HUDEP-2 (cell line): ENCODE data around the gene CDK9.

Experiments used
- DNase-seq, 76 experiments: peaks; one replicate each; lab custom pipeline; 2025; ENCODE audit not compliant: unreplicated experiment in 76 of 76; lab: John Stamatoyannopoulos, UW

CDK9 gene

DNA sequence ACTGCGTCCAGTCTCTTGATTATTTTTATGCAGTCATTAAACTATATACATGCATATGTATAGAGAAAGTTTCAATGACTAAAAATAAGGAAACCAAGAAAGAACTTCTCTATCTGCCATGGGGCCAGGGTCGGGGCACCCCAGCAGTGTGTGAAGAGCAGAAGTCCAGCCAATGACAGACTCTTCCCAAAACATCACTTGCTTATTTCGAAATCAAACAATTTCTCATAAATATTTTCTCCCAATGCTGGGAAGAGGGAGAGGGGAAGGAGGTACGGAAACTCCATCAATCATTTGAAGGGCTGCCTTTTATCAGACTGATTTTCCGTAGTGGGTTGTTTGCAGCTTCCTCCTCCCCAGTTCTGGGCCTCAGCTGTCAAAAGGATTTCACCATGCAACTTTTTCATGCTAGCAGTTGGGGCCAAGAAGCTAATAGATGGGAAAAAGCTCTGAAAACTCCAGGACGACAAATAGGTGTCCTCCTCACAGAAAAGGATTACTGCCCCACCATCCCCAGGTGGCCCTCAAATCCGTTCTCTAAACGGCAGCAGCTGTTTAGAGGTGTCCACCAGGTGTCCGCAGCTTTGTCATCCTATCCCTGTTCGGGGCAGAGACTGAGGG, 16.2 kb downstream of the CDK9 start:
- DNase-seq, result no peak

DNA sequence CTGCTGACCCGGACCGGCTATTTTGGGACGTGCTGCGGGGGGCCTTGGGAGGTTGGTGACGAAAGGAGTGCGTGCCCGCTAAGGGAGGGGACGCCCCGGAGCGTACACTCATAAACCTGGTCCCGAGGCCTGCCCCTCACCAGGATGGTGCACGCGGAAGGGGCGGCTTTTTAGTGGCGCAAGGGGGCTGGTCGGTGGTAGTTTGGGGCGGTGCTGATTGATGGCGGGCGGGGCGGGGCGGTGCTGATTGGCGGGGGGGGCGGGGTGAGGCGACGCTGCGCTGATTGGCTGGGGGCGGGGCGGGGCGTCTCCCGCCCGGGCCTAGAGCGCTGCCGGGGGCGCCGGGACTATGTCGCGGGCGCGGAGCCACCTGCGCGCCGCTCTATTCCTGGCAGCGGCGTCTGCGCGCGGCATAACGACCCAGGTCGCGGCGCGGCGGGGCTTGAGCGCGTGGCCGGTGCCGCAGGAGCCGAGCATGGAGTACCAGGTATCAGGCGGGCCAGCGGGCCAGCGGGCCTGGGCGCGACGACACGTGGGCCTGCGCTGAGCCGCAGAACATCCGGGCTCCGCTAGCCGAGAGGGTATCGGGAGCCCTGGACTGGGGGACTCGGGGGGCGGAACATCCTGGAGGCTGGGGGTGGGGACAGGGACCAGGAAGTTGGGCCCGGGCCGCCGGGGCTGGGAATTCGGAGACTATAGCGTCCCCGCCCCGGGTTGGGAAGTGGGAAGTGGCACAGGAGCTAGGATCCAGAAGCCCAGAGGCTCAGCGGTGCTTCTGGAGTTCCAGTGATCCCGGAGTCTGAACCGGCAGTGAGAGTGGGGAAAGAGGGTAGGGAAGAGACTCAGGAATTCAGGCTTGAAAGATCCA, 17.0 kb downstream of the CDK9 start, which contains the start of gene FPGS:
FPGS (plus strand) TSS at position 307 of the 868 bp plus-strand sequence; CDS start at position 350, 43 bp downstream.
- DNase-seq, result peak in 66 of 76 experiments; percentile 18 to 83 (median 71)

DNA sequence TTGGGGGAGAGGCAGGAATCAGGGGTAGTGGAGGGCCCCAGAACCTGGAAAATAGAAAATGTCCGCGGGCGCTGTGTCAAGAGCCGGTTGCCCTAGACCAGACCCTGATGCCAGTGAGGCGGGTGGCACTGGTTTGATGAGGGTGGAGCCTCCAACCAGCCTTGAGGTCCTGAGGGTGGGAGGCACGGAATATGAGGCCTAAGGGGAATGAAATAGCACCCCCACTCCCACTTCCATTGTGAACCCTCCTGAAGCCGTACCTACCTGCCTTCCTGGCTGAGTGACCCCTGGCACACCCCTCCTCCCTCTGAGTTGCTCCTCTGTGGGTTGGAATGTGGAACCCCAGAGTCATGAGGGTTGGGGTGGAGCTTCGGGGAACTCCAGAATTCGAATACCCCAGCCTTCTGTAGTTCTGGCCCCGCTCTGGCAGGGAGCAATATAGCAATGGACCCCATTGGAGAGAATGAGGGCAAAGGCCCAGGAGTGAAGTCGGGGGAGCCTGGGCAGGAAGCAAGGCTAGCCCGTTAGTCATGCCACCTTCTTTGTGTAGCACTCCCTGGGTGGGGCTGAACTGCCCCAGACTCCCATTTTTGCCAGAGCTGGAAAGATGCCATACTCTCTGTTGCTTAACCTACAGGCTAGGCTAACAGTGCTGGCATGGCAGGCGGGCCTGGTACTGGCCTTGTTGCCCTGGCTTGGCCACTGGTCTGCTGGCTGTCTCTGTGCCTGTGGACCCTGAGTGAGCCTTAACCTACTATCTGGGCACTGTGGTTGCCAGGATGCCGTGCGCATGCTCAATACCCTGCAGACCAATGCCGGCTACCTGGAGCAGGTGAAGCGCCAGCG, 17.9 kb downstream of the CDK9 start:
- peak in 45 of 76 experiments; percentile 4 to 67 (median 37) for DNase-seq

GRCh38 chr9:127805620-127806019, 19.8 kb downstream of the CDK9 start:
- peak in 59 of 76 experiments; percentile 9 to 68 (median 41) for DNase-seq

GRCh38 chr9:127806871-127807270, 21.0 kb downstream of the CDK9 start:
- DNase-seq, result no peak

- no peak for DNase-seq
Measured at GRCh38 chr9:127808347-127809001, 22.6 kb downstream of the CDK9 start.

DNA sequence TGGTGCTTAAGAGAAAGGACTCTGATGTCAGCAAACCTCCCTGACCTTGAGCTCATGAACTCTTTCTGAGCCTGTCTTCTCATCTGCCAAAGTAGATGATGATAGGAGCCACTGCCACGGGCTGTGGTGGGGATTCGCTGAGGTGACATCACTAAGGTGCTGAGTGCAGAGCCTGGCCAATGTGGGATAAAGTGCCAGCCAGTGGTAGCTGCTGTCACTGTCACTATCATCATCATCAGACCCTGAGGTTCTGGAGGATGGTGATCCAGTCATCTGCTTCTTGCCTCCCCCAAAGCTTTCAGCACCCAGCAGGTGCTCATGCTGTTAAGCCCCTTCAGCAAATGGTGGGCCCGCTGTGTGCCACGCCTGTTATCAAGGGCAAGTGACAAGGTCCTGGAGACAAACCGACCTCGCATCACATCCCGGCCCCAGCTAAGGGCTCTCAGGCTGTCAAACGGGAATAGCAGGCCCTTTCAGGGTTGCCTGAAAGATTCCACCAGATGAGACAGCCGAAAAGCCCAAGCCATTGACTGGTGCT, 23.2 kb downstream of the CDK9 start:
- DNase-seq, result peak in 5 of 76 experiments; percentile 3 to 24 (median 11)

GRCh38 chr9:127809540-127810377, 23.9 kb downstream of the CDK9 start:
- DNase-seq, result peak in 52 of 76 experiments; percentile 12 to 79 (median 52)

DNA sequence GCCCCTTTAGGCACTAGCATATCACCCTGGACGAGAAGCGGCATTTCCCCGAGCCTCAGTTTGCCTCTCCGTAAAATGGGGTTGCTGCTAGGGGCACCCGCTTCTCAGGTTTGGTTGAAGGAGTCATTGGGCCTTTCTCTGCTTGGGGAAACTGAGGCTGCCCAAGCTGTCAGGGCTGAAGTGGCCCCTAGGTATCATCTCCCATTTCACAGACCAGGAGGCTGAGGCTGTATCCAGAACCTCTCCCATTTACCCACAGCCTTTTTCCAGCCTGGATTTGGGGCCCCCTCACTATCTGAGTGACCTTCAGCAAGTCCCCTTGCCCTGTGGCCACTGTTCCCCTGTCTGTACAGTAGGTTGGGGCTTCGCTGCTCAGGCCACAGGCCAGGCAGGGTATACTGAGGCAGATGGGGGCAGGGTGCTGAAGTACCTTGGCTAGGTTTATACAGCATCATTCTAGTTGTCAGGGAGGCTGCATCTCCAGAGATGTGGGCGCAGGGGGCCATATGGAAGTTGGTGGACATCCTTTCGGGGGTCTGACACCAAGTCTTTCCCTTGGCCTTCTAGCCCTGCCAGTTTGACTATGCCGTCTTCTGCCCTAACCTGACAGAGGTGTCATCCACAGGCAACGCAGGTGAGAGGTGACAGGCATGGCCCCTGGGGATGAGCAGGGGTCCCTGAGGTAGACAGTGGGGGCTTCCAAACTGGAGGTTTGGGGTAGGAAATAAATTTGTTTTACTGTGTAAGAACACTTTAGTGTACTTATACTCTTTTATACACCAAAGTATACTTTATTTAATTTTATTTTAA, 24.7 kb downstream of the CDK9 start:
- DNase-seq, result no peak

GRCh38 chr9:127812011-127812410, 26.2 kb downstream of the CDK9 start:
- no peak for DNase-seq

DNA sequence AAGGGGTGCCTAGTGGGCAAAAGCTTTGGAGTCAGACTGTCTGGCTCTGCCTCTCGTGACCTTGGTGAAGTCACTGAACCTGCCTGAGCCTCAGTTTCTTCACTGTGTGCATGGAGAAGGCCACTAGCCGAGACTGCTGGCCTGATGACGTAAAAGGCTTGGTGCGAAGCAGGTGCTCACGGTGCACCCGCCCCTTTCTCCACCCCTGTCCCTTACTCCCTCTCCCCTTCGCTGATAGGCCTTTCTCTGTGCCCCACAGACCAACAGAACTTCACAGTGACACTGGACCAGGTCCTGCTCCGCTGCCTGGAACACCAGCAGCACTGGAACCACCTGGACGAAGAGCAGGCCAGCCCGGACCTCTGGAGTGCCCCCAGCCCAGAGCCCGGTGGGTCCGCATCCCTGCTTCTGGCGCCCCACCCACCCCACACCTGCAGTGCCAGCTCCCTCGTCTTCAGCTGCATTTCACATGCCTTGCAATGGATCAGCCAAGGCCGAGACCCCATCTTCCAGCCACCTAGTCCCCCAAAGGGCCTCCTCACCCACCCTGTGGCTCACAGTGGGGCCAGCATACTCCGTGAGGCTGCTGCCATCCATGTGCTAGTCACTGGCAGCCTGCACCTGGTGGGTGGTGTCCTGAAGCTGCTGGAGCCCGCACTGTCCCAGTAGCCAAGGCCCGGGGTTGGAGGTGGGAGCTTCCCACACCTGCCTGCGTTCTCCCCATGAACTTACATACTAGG, 27.3 kb downstream of the CDK9 start:
- DNase-seq, result no peak

DNA sequence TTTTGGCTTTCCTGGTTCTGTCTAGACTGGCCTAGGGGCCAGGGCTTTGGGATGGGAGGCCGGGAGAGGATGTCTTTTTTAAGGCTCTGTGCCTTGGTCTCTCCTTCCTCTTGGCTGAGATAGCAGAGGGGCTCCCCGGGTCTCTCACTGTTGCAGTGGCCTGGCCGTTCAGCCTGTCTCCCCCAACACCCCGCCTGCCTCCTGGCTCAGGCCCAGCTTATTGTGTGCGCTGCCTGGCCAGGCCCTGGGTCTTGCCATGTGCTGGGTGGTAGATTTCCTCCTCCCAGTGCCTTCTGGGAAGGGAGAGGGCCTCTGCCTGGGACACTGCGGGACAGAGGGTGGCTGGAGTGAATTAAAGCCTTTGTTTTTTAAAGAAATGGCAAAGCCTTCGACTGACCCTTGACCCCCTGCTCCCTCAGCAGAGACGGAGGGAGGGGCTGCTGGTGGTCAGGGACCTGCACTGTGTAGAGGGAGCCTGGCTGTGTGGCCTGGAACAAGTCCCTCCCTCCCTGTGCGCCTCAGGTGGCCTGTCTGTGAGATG, 27.9 kb downstream of the CDK9 start:
- DNase-seq, result peak in 6 of 76 experiments; percentile 15 to 33 (median 19)

DNA sequence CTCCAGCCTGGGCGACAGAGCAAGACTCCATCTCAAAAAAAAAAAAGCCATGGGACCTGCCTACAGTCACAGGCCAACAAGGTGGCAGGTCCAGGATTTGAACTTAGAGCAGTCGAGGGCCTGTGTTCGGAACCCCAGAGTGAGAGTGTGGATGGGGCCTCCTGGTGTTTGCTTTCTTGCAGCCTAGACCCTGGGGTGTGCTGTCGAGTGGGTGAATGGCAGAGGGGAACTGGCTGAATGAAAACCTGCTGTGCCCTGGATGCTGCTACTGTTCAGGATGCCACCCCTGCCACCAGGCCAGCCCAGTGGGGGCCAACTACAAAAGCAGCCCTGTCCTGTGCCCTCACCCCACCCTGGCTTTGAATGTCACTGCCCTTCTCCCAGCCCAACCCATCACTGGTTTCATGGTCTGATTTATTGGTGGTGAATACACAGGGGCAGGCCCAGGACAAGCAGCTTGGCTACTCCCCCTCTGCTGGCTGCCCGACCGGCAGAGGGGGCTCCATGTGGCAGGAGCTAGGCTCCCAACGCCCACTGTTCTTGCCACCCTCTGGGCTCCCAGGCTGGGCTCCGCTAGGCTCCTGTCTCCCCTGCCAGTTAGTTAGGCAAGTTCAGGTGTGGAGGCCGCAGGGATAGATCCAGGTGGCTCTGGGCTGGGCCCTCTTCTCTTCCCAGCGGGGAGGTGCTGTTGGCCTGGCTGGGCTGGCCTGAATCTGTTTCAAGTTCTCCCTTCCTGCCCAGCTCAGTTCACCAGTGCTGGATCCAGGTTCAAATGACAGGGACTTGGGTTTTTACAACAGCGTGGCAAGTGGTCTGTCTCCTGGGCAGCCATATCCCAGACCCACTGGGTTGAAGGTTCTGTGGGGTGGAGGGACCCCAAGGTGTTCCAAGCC, 29.0 kb downstream of the CDK9 start:
- no peak for DNase-seq

- no peak for DNase-seq
Measured at GRCh38 chr9:127815512-127816361, 29.9 kb downstream of the CDK9 start.

DNA sequence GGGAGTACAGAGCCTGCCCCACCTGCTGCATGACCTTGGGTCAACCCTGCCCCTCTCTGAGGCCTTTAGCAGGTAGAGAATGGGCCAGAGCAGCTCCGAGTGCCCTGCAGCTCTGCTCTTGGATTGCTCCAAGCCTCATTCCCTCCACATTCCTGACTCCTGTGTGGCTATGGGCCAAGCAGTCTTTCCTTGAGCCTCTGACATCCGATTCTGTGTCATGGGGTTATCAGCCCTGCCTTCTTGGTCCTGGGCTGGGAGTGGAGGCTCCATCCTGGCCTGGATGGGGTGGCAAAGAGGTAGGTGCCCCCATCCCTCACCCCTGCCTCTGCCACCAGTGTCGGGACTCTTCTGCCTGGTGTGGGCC, 30.5 kb downstream of the CDK9 start:
- DNase-seq, result no peak

- DNase-seq, result no peak
Measured at GRCh38 chr9:127816728-127817127, 30.9 kb downstream of the CDK9 start.
